HepG2 (cell line): ENCODE data around the gene ART4. TPM values are rescaled to one million over a fixed set of nuclear protein-coding genes. Genes with fewer than 3 reads are reported as not detected.

ENCODE experiments used
- POLR2AphosphoS2 ChIP-seq: IDR thresholded peaks from 2 replicates; pipeline ENCODE4 v1.6.1; 2011; ENCODE audit warnings: low read depth, low read length, improper control_type of control experiment
- SIX1 ChIP-seq: sonication (generic); formaldehyde crosslinking; IDR thresholded peaks from 2 replicates; pipeline ENCODE4 v1.4.0; 2020; ENCODE audit warnings: missing genetic modification reagents, borderline replicate concordance
- polyA plus RNA-seq, 8 experiments: library from polyadenylated mRNA; depleted of rRNA in 3 of 8; stranded (reverse) in 7 of 8; unstranded in 1 of 8; fragments of >200 nt; fragmentation: Illumina TruSeq in 4 of 8; extraction: Trizol in 4 of 8; gene quantifications; 2 replicates each; pipeline versions ENCODE4 v1.2.1 to v1.2.3, GENCODE V29; 2011 to 2016; ENCODE audit warnings: low read depth in 4 of 8, missing spikeins in 1 of 8, mixed read lengths in 1 of 8; ENCODE audit not compliant: insufficient read depth in 1 of 8
- total RNA-seq, 5 experiments: library from RNA; depleted of rRNA; stranded (reverse); fragments of >200 nt; fragmentation: Illumina TruSeq; extraction: Trizol; gene quantifications; 2 replicates each; pipeline ENCODE4 v1.2.3, GENCODE V29; 2016; ENCODE audit warnings: low read depth in 1 of 5
- TF ChIP-seq, protein P1 (sequence below): IDR thresholded peaks from 2 replicates; pipeline ENCODE4 v1.6.1; 2016; ENCODE audit warnings: low read depth, missing genetic modification reagents, missing compliant biosample characterization
- TF ChIP-seq, protein P2 (sequence below): sonication (generic); formaldehyde crosslinking; IDR thresholded peaks from 2 replicates; pipeline ENCODE4 v1.8.1; 2022; ENCODE audit warnings: mild to moderate bottlenecking, missing genetic modification reagents
- TF ChIP-seq, protein P3 (sequence below): sonication (generic); formaldehyde crosslinking; IDR thresholded peaks from 2 replicates; pipeline ENCODE4 v1.4.0; 2020; ENCODE audit warnings: missing genetic modification reagents, borderline replicate concordance

ART4 gene
- total and polyA plus RNA-seq, 2 of the 13 experiments (the other 11 are each of a cell fraction or from before 2014, with no cell fraction given) = 17.6 to 20.3 TPM

DNA sequence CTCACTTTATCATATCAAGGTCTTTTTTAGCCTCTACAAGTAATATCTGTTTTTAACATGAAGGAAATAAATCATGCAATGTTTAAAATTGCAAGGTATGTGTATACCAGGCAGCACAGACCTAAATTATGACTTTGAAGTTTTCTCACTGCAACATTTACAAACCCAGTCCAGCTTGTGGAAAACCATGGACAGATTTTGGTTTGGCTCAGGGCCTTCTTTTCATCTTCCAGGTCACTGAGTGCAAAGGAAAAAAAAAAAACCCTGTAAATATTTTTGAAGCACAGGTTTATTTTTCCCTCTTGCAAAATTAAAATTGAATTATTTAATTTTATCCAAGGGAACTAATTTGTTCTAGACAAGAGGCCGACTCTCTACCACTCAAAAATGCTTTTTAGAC, 28.6 kb upstream of the ART4 start (continued):
- TF ChIP-seq, protein P1, sequence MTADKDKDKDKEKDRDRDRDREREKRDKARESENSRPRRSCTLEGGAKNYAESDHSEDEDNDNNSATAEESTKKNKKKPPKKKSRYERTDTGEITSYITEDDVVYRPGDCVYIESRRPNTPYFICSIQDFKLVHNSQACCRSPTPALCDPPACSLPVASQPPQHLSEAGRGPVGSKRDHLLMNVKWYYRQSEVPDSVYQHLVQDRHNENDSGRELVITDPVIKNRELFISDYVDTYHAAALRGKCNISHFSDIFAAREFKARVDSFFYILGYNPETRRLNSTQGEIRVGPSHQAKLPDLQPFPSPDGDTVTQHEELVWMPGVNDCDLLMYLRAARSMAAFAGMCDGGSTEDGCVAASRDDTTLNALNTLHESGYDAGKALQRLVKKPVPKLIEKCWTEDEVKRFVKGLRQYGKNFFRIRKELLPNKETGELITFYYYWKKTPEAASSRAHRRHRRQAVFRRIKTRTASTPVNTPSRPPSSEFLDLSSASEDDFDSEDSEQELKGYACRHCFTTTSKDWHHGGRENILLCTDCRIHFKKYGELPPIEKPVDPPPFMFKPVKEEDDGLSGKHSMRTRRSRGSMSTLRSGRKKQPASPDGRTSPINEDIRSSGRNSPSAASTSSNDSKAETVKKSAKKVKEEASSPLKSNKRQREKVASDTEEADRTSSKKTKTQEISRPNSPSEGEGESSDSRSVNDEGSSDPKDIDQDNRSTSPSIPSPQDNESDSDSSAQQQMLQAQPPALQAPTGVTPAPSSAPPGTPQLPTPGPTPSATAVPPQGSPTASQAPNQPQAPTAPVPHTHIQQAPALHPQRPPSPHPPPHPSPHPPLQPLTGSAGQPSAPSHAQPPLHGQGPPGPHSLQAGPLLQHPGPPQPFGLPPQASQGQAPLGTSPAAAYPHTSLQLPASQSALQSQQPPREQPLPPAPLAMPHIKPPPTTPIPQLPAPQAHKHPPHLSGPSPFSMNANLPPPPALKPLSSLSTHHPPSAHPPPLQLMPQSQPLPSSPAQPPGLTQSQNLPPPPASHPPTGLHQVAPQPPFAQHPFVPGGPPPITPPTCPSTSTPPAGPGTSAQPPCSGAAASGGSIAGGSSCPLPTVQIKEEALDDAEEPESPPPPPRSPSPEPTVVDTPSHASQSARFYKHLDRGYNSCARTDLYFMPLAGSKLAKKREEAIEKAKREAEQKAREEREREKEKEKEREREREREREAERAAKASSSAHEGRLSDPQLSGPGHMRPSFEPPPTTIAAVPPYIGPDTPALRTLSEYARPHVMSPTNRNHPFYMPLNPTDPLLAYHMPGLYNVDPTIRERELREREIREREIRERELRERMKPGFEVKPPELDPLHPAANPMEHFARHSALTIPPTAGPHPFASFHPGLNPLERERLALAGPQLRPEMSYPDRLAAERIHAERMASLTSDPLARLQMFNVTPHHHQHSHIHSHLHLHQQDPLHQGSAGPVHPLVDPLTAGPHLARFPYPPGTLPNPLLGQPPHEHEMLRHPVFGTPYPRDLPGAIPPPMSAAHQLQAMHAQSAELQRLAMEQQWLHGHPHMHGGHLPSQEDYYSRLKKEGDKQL = no peak
- TF ChIP-seq, protein P2, sequence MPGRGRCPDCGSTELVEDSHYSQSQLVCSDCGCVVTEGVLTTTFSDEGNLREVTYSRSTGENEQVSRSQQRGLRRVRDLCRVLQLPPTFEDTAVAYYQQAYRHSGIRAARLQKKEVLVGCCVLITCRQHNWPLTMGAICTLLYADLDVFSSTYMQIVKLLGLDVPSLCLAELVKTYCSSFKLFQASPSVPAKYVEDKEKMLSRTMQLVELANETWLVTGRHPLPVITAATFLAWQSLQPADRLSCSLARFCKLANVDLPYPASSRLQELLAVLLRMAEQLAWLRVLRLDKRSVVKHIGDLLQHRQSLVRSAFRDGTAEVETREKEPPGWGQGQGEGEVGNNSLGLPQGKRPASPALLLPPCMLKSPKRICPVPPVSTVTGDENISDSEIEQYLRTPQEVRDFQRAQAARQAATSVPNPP (CRISPR knock-in tag) = no peak
- TF ChIP-seq SIX1 (CRISPR knock-in tag) (no peak), POLR2AphosphoS2 (no peak)
- TF ChIP-seq, protein P3, sequence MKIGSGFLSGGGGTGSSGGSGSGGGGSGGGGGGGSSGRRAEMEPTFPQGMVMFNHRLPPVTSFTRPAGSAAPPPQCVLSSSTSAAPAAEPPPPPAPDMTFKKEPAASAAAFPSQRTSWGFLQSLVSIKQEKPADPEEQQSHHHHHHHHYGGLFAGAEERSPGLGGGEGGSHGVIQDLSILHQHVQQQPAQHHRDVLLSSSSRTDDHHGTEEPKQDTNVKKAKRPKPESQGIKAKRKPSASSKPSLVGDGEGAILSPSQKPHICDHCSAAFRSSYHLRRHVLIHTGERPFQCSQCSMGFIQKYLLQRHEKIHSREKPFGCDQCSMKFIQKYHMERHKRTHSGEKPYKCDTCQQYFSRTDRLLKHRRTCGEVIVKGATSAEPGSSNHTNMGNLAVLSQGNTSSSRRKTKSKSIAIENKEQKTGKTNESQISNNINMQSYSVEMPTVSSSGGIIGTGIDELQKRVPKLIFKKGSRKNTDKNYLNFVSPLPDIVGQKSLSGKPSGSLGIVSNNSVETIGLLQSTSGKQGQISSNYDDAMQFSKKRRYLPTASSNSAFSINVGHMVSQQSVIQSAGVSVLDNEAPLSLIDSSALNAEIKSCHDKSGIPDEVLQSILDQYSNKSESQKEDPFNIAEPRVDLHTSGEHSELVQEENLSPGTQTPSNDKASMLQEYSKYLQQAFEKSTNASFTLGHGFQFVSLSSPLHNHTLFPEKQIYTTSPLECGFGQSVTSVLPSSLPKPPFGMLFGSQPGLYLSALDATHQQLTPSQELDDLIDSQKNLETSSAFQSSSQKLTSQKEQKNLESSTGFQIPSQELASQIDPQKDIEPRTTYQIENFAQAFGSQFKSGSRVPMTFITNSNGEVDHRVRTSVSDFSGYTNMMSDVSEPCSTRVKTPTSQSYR (CRISPR knock-in tag) = no peak
